ENCODE measurements around the gene LSS. TPM values are rescaled to one million over a fixed set of nuclear protein-coding genes. Genes with fewer than 3 reads are reported as not detected.

LSS gene
- total RNA-seq, 1 experiment from 2014 or later: 26.7 TPM

DNA sequence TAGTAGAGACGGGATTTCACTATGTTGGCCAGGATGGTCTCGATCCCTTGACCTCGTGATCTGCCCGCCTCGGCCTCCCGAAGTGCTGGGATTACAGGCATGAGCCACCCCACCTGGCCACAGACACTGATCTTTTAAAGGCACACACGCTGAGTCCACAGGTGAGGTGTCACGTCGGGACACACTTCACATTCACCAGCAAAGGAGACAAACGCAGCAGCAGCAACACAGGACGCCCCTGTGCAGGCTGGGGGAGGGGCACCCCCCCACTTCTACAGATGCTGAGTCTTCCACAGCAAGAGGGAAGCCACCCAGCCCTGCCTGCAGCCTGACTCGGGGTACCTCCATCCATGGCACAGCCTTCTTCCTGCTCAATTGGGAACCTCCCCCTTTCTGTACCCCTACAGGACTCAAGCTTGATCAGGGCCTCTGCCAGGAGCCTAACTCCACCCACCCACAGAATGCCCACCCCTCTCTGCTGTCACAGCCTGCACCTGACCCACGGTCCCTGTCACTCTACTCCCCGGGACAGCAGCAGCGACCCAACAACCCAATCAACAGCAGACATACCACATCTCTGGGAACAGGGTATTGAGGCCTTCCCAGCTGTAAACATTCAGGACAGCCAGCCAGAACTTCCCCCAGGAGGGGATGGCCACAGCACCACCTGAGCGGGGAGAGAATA is 9.5 kb downstream of the LSS start:
- no peak for DNase-seq (ENCODE audit: low read depth)

DNA sequence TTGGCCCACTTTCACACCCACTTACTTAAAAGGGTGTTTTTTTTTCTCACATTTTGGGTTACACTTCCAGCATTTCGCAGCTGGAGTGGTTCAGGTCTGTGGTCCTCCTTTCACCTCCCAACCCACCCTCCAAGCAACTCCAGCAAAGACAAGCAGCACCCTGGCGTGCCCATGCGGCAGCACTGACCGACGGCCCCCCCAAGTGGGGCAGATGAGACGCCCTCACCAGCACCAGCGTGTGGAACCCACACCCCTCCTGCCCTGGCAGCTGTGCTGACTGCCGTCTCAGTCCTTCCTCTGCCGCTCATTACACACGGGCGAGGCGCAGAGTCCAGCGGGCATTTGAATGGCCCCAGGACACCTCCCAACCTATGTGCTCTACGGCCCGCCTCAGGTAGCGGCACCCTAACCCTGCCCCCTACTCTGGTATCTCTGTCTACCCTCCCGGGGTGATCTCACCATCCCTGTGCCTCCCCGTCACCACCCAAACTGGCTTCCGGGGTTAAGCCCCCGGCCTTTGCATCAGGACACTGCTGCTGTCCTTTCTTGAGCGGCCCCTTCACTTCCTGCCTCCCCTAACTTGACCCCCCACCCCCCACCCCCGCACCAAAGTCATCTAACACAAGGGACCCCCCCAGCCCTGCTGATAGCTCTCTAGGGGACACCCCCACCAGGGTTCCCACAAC is 10.9 kb downstream of the LSS start:
- DNase-seq (ENCODE audit: low read depth): no peak

DNA sequence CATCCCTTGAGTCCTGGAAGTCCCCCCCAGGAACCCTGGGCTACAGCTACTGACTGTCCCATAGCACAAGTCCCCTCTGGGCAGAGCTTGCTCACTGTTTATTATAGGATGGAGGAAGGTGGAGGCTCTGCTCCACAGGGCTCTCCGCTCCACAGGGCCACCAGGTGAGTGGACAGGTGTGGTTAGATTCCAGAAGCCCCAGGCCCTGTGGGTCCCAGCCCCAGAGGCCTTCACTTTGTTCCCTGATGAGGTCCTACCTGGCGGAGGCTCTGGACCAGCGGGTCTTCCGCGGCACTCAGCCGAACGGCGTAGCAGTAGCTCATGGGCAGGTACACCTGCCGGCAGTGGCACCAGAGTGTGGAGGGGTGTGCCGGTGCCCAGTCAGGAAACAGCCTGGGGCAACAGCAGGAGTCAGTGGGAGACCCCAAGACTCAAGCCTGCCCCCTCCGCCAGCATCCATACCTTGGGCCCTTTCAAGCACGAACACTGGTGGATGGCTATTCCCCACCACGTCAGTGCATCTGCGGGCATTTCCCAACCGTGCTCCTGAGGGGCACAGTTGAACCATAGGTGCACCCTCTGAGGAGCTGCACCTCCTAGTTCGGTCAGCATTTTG is 12.3 kb downstream of the LSS start:
- DNase-seq (ENCODE audit: low read depth): no peak

- DNase-seq (ENCODE audit: low read depth): no peak
Observed at GRCh38 chr21:46215436-46216131, 13.0 kb downstream of the LSS start.

GRCh38 chr21:46214478-46215340 is 13.9 kb downstream of the LSS start:
- DNase-seq (ENCODE audit: low read depth): no peak

DNA sequence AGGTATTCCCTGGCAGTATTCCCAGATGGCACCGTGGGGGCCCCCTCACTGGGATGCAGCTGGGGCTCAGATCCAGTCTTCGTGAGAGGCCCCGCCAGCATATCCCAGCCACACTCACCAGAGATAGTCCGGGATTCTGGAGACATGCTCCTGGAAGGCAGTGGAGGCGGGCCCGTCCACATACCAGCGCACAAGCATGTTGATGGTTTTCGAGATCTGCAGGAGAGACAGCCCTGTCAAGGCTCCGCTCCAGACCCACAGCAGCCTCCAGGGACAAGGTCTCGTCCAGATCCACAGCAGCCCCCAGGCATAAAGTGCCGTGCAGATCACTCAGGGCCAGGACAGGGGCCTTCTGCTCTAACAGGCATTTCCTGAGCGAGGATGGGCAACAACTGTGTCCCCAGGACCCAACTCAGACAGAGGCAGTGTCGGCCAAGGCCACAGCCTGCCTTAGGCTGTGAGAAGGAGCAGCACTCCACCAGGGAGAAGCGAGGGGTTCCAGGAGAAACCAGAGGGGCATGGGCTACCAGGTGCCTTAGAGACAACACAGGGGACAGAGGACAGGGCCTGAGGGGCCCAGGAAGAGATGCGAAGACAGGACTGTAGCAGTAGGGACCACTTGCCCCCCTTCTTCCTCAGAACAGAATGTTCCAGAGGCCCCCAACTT is 14.8 kb downstream of the LSS start:
- no peak for DNase-seq (ENCODE audit: low read depth)

DNA sequence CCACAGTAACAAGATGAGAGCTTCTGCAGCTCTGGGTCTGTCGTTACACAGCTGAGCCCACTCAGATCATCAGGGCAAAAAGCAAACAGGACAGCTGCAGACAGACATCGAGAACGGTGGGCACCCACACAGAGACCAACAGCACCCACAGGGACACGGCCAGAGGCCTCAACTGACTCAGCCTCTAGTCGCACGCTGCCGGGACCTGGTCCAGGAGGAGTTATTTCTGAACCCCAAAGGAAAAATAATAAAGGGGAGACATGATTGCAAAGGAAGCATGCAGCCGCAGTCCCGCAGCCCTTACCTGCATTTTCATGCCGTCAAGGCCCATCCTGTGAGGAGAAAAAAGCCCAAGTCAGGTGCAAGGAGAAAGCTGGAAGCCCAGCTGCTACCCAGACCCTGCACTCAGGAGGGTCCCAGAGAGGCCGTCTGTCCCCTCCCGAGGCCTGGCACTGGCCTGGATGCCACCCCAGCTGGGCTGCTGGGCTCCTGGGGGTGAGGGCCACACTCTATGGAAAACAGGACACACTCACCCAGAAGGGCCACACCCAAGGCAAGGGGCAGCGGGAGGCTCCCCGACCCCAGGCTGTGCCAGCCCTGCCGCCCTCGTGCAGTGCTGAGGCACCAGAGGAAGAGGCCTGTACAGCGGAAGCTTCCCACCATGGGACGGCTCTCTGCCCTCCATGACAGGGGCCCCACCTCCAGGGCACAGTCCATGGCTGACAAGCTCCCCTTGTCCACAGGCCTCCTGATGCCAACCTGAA is 15.7 kb downstream of the LSS start:
- DNase-seq (ENCODE audit: low read depth): no peak

DNA sequence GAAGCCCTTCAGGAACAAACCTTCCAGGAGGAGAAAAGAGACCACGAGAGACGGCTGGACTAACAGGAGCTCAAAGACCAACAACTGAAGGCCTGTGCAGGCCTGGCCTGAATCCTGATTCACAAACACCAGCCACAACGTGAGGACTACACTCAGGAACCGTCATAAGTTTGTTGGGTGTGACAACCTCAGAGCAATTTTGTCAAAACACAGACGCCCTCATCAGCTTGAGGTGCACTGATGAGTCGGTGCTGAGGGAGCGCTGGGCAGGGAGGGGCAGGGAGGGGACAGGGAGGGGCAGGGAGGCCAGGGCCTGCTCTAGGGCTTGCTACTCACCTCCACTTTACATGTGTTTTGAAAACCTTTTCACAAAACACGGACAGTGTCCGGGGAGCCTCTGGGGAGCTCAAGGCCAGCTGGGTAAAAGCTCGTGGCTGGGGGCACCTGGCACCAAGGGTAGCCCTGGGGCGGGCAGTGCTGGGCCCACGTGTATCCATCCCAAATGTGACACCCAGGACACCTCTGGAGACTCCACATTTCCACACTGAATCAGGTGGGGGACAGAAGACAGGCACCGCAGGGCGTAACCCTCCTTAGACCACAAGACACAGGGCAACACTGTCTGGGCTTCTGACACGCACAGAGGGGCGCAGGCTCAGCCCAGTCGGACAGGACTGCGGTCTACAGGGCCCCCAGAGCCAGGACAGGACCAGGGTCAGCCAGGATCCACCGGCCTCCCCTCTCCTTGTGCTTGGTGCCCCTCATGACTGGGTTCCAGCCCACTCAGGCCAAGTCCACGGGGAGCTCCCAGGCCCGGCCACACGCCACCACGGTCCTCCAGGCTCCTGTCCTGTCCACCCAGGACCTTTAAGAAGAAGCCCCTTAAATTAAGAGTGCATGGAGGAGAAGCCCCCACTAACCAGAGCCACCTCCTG is 16.5 kb downstream of the LSS start:
- no peak for DNase-seq (ENCODE audit: low read depth)

DNA sequence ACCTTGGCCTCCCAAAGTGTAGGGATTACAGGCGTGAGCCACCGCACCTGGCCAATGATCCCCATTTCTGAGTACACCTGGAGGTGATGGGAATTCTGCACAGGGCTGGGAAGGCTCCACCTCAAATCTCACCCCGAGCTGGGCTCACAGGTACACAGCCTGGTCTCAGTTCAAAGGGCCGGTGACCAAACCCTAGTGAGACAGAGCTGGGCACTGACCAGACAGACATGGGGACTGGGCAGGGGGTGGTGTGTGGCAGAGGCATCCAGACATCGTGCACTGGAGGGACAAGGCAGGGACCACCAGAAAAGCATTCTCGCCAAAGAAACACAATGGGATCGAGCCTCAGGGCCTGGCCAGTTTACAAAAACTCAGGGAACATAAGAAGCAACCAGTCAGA is 17.2 kb downstream of the LSS start:
- DNase-seq (ENCODE audit: low read depth): no peak

DNA sequence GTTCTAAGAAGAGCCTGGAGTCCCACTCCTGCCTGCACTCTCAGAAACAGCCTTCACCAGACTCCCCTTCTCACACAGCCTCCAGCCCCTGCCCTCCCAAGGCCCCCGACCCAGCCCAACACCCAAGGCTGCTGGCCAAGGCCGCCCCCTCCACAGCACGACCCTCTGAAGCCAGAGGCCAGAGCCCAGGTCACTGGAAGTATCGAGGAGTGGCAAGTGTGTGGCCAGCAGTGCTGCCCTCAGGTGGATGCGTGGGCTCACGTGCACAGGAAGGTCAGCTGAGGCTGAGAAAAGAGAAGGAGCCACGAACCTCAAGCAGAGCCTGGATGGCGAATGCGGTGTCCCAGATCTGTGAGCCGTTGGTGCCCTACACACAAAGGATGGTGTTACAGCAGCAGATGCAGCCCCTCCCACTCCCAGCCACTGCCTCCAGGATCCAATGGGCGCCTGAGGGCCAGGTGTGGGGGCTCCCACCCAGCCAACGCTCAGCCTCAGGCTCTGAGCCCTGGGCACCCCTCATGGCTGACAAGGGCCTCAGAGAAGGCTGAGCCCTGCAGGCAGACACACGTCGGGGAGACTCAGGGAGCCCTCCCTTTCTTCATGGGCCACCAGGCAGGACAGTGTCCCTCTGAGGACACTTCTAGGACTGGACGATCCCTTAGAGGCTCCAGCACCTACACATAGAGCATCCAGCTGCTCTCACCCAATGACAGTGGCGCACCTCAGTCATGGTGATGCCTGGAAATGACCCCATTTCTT is 18.0 kb downstream of the LSS start:
- DNase-seq (ENCODE audit: low read depth): no peak

DNA sequence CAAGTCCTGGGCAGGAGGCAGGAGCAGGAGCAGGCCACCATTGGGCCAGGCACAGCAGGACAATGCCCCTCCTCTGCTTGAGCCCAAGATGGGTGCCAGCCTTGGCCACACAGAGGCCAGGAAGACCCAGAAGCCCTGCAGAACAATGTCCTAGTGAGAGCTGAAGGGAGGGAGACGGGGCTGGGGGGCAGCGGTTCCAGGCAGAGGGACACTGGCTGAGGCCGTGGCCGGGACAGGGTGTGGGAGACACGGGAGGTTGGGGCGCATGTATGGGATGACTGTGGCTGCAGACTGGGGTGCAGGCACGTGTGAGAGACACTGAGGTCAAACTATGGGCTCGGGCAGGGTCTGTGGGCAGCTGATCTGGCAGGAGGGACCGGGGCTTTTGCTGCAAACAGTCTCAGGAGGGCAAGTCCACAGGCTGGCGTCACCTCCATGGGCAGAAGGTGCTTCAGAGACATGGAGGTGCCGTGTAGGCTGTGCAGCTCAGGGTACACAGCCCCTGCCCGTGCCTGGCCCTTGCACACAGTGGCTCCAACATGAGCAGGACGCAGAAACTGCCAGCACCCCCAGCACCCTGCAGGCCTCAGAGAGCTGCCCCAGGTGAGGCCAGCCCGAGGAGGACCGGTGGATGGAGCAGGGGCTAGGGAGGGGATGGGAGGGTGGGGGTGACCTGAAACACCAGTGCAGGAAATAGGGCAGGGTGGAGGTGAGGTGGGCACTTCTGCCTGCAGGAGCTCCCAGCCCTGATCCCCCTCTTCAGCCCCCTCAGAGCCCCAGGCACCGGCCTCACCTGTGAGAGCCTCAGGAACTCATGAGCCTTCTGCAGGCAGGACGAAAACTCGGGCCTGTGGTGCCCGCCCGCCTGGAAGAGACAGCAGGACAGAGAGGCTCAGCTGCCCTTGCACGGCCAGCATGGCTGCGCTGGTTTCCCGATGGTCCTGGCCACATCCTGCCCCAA is 19.5 kb downstream of the LSS start:
- DNase-seq (ENCODE audit: low read depth): no peak

DNA sequence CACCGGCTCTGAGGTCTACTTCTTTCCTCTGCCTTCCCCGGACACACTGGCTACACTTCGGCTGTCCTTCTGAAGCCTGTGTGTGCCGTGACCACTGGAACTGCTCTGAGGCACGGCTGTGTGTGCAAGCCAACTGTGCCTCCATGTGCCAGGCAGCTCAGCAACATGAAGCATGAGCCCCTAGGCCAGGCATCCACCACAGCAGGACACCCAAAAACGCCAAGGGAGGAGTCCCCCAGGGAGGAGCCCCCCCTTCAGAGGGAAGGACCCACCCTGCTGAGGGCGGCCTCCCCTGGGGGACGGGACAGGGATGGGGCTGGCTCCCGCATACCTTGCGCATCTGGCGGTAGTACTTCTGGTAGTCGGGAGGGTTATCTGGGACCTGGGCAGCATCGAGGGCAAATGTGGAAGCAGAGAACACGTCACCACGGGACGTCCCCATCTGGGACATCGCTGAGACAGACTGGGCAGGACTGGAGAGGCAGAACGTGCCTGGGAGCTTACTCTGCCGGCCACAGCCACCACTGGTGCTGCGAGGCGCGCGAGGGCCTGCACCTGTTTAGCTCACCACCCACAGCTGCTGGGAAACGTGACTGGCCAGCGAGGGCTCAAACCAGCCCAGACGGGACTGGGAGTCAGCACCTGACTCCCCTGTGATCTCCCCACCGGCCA is 20.5 kb downstream of the LSS start:
- no peak for DNase-seq (ENCODE audit: low read depth)

DNA sequence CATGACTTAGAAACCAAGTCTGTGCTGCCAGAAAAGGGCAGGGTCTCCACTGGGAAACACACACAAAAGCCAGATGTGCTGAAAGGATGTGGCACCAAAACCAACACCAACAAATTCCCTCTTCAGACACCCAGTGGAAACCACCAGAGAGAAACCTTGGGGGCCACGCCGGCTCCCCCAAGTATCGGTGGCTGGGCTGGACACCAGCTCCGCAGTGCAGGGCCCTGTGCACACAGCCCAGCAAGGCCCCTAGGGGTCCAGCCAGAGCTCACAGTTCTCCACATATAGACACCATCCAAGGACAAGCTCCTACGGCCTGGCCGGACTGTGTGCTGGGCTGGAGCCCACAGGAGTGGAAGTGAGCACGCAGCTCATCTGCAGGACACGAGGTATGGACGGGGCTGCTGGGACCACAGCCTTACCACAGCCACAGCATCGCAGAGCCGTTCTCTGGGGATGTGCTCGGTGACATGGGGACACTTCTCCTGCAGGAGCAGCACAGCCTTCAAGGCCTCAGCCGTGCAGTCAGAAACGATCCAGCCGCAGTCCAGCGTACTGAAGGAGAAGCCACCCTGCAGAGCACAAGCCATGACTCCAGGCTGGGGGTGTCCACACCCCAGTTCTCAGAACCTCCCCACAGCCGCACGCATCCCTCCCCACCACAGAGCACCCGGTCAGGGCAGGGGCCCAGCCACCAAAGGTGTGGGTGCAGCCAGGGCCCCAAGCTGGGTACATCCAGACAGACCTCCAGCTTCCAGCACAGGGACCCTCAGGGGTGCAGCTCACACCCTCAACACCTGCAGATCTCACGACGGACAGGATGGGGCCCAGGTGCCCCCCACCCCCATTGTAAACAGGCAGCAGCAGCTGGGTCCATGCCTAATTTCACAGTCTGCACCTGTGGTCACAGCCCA is 21.3 kb downstream of the LSS start:
- no peak for DNase-seq (ENCODE audit: low read depth)

GRCh38 chr21:46206163-46207005 is 22.2 kb downstream of the LSS start:
- DNase-seq (ENCODE audit: low read depth): no peak

DNA sequence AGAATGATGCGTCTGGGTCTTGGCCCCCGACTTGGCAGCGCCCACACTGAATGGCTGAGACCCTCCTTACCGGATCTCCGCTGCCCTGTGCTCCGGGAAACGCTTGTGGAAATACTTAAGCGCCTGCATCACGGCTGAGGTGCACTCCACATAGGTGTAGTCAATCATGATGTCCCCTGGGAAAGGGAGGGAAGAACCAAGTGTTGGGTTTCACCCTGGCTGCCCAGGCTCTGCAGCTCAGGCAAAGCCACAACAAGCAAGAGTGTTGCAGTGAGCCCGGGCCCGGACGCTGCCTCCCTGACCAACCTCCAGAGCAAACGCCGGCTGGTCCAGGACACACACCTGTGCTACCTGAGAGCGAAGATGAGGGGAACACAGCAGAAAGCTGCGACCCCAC is 22.8 kb downstream of the LSS start:
- DNase-seq (ENCODE audit: low read depth): no peak

All from RPMI7951 (cell line).